ENCODE data around the gene GPR32.

- TF ChIP-seq POLR2A (IDR thresholded peaks at IDR 0.05) (no peak), CTCF (IDR thresholded peaks at IDR 0.05 in 8 of 11, conservative IDR thresholded peaks at IDR 0.05 in 3 of 11) (no peak), POLR2AphosphoS5 (IDR thresholded peaks at IDR 0.05) (no peak)
Measured at GRCh38 chr19:50790396-50790795, 20.1 kb downstream of the GPR32 start, which contains the start of gene ACP4.

Measured in spleen (tissue), 7 donors.